ENCODE measurements around the gene TBX10. TPM values are rescaled to one million over a fixed set of nuclear protein-coding genes. Genes with fewer than 3 reads are reported as not detected.
"Not testable (repeated sequence)": the region's sequence is repeated elsewhere in the genome, so short reads cannot be mapped to it uniquely, and the experiment has no call there.

The TBX10 gene
- total and polyA plus RNA-seq, 4 donors, result 0.12 to 0.43 TPM; not detected in 2

GRCh38 chr11:67687986-67688385 lies 48.4 kb upstream of the TBX10 start:
- Histone ChIP-seq H3K27me3 (ENCODE audit: control insufficient read depth in 4 of 4, insufficient read depth in 4 of 4, low read length in 3 of 4) (no peaks in the 10 kb centered on the region), H3K27ac (ENCODE audit: low read depth in 1 of 2, low read length in 2 of 2) (no peak overlapping the region), H3K36me3 (ENCODE audit: control insufficient read depth in 4 of 4, insufficient read depth in 3 of 4, low read depth in 1 of 4, low read length in 3 of 4) (no peaks in the 10 kb centered on the region), H3K4me3 (ENCODE audit: low read depth in 1 of 3, low read length in 3 of 3) (no peak overlapping the region), H3K9ac (ENCODE audit: low read depth in 1 of 2, low read length in 2 of 2) (no peak overlapping the region), H3K9me3 (ENCODE audit: control insufficient read depth in 4 of 4, low read length in 3 of 4) (no peaks in the 10 kb centered on the region), H3K4me1 (ENCODE audit: control insufficient read depth in 4 of 4, insufficient read depth in 4 of 4, low read length in 3 of 4) (no peaks in the 10 kb centered on the region)
- no peak for DNase-seq (ENCODE audit: low spot score)
- 93% methylated on average over 2 of the region's 2 CpGs for WGBS
- TF ChIP-seq, protein P1, sequence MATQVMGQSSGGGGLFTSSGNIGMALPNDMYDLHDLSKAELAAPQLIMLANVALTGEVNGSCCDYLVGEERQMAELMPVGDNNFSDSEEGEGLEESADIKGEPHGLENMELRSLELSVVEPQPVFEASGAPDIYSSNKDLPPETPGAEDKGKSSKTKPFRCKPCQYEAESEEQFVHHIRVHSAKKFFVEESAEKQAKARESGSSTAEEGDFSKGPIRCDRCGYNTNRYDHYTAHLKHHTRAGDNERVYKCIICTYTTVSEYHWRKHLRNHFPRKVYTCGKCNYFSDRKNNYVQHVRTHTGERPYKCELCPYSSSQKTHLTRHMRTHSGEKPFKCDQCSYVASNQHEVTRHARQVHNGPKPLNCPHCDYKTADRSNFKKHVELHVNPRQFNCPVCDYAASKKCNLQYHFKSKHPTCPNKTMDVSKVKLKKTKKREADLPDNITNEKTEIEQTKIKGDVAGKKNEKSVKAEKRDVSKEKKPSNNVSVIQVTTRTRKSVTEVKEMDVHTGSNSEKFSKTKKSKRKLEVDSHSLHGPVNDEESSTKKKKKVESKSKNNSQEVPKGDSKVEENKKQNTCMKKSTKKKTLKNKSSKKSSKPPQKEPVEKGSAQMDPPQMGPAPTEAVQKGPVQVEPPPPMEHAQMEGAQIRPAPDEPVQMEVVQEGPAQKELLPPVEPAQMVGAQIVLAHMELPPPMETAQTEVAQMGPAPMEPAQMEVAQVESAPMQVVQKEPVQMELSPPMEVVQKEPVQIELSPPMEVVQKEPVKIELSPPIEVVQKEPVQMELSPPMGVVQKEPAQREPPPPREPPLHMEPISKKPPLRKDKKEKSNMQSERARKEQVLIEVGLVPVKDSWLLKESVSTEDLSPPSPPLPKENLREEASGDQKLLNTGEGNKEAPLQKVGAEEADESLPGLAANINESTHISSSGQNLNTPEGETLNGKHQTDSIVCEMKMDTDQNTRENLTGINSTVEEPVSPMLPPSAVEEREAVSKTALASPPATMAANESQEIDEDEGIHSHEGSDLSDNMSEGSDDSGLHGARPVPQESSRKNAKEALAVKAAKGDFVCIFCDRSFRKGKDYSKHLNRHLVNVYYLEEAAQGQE (IDR thresholded peaks at IDR 0.05), result no peak
- TF ChIP-seq FOXA1 (IDR thresholded peaks at IDR 0.05) (no peak), CTCF (IDR thresholded peaks at IDR 0.05; ENCODE audit: low read depth, low read length, missing input control) (no peak), RAD21 (IDR thresholded peaks at IDR 0.05) (no peak), JUND (IDR thresholded peaks at IDR 0.05) (no peak)
- TF ChIP-seq, protein P2, sequence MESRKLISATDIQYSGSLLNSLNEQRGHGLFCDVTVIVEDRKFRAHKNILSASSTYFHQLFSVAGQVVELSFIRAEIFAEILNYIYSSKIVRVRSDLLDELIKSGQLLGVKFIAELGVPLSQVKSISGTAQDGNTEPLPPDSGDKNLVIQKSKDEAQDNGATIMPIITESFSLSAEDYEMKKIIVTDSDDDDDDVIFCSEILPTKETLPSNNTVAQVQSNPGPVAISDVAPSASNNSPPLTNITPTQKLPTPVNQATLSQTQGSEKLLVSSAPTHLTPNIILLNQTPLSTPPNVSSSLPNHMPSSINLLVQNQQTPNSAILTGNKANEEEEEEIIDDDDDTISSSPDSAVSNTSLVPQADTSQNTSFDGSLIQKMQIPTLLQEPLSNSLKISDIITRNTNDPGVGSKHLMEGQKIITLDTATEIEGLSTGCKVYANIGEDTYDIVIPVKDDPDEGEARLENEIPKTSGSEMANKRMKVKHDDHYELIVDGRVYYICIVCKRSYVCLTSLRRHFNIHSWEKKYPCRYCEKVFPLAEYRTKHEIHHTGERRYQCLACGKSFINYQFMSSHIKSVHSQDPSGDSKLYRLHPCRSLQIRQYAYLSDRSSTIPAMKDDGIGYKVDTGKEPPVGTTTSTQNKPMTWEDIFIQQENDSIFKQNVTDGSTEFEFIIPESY (IDR thresholded peaks at IDR 0.05), result no peak

- not testable (repeated sequence) for DNase-seq (ENCODE audit: low spot score); H3K36me3 ChIP-seq (ENCODE audit: control insufficient read depth in 4 of 4, insufficient read depth in 3 of 4, low read depth in 1 of 4, low read length in 3 of 4); H3K4me3 ChIP-seq (ENCODE audit: low read depth in 1 of 3, low read length in 3 of 3); H3K9me3 ChIP-seq (ENCODE audit: control insufficient read depth in 4 of 4, low read length in 3 of 4); H3K9ac ChIP-seq (ENCODE audit: low read depth in 1 of 2, low read length in 2 of 2); H3K27me3 ChIP-seq (ENCODE audit: control insufficient read depth in 4 of 4, insufficient read depth in 4 of 4, low read length in 3 of 4); H3K4me1 ChIP-seq (ENCODE audit: control insufficient read depth in 4 of 4, insufficient read depth in 4 of 4, low read length in 3 of 4); H3K27ac ChIP-seq (ENCODE audit: low read depth in 1 of 2, low read length in 2 of 2)
- 60% methylated on average over 8 of the region's 8 CpGs for WGBS
Observed at GRCh38 chr11:67685641-67686332, 46.2 kb upstream of the TBX10 start.

DNA sequence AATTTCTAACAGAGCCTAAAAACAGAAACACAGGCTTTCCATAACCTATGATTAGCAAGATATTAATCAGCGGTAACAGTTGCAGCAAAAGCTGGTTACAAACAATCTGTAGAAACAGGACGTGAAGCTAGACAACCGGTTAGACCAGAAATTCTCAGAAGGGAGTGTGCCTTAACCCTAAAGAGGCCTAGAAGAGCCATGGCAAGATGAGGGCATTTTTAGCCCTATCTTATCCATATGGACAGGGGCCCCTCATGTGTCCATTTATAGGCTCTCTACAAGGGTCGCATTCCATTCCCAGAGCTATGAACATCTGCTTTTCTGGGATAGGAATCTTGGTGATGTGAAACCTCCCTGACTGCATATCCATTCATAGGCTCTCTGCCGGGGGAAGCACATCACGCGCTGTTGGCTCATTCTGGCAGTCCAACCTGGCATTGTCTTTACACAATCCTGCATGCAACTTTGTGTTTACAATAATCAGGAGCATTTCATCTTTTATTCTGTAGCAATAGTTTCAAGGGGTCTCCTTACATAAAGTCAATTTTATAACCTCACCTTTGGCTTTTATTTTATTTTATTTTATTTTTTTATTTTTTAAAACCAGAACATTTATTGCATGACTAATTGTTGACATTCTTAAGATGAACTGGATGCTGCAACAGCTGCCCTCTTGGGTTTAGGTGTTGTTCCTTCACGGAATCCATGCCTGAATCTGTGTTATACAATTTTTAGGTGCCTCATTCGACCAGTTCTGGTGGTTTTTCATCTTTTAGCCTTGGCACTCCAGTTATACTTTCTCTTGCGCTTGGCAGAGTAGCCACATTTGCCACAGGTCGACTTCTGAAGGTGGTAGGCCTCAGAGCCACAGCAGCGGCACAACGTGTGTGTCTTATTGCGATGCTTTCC lies 42.8 kb upstream of the TBX10 start:
- not testable (repeated sequence) for H3K4me1 ChIP-seq (ENCODE audit: control insufficient read depth in 4 of 4, insufficient read depth in 4 of 4, low read length in 3 of 4); H3K4me3 ChIP-seq (ENCODE audit: low read depth in 1 of 3, low read length in 3 of 3); H3K9me3 ChIP-seq (ENCODE audit: control insufficient read depth in 4 of 4, low read length in 3 of 4); H3K9ac ChIP-seq (ENCODE audit: low read depth in 1 of 2, low read length in 2 of 2); DNase-seq (ENCODE audit: low spot score); H3K27ac ChIP-seq (ENCODE audit: low read depth in 1 of 2, low read length in 2 of 2); H3K36me3 ChIP-seq (ENCODE audit: control insufficient read depth in 4 of 4, insufficient read depth in 3 of 4, low read depth in 1 of 4, low read length in 3 of 4); H3K27me3 ChIP-seq (ENCODE audit: control insufficient read depth in 4 of 4, insufficient read depth in 4 of 4, low read length in 3 of 4)
- WGBS, result 81% methylated on average over 14 of the region's 14 CpGs
